Measurements from ENCODE around the gene SCN9A.
"Not testable (repeated sequence)": the region's sequence is repeated elsewhere in the genome, so short reads cannot be mapped to it uniquely, and the experiment has no call there.

The SCN9A gene

GRCh38 chr2:166375195-166375735 is 479 bp downstream of the SCN9A start:
- DNase-seq (ENCODE audit: low read depth in 2 of 3, low spot score in 1 of 3) = no peak

- DNase-seq (ENCODE audit: low read depth in 2 of 3, low spot score in 1 of 3) = no peak
These were observed 1.8 kb downstream of the SCN9A start for GRCh38 chr2:166373951-166374350.

GRCh38 chr2:166373539-166373938 is 2.2 kb downstream of the SCN9A start:
- DNase-seq (ENCODE audit: low read depth in 2 of 3, low spot score in 1 of 3) = no peak

- no peak for DNase-seq (ENCODE audit: low read depth in 2 of 3, low spot score in 1 of 3)
These were observed 2.6 kb downstream of the SCN9A start for GRCh38 chr2:166373105-166373504.

DNA sequence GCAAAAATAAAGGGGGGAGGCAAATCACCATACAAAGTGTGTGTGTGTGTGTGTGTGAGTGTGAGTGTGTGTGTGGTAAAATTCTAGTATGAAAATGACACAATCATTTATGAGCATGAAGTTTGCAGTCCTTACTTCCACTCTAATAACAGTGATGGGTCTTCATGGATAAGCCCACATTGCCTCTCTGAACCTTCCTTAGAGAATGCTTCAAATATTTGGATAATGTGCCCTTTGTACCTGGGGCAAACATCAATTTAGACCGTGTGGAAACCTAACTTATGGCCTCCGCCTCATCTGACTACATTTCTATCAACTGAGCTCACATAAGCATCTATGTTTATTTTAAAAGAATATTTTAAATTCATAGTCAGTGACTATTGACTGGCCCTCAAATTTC is 3.7 kb downstream of the SCN9A start:
- no peak for DNase-seq (ENCODE audit: low read depth in 2 of 3, low spot score in 1 of 3)

DNA sequence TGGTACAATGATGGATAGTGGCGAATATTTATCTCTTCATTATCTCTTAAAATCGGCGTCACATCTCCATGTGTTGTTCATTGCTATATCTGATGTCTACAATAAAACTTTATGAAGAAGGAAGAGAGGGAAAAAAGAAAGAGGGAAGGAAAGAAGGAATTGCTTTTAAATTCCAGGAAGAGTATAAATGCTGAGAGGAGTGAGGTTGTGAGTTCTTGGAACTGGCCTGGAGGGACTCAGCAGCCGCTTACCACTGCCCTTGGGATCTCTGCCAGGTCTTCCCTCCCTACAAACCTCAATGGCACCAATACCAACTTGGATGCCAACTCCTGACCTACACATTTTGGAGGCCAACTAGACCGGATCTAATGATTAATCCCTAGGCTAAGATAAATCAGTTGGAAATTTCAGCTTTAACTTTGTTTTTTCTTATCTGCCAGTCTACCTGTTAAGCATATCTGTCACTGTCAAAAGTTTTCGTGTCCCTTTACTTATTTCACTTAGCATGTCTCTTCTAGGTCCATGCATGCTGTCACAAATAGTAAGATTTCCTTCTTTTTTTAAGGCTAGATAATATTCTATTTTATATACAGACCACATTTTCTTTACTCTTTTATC is 9.8 kb downstream of the SCN9A start:
- DNase-seq (ENCODE audit: low read depth in 2 of 3, low spot score in 1 of 3) = no peak

DNA sequence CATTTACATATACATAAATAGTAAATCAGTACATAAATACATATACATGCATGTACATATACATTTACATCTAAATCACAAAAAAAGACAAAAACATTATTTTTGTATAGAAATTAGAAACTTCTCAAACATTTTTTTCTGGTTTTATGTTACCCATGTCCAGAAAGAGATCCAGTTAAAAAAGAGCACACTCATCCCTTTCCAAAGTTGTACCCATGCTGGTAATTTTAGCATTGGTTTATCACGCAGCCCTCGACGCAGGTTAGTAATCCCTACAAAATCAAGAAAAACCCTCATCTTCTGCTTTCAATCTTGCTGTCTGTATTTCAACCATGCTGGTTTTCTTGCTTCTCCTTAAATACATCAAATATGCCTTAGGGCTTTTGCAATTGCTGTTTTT is 10.5 kb downstream of the SCN9A start:
- no peak for DNase-seq (ENCODE audit: low read depth in 2 of 3, low spot score in 1 of 3)

DNA sequence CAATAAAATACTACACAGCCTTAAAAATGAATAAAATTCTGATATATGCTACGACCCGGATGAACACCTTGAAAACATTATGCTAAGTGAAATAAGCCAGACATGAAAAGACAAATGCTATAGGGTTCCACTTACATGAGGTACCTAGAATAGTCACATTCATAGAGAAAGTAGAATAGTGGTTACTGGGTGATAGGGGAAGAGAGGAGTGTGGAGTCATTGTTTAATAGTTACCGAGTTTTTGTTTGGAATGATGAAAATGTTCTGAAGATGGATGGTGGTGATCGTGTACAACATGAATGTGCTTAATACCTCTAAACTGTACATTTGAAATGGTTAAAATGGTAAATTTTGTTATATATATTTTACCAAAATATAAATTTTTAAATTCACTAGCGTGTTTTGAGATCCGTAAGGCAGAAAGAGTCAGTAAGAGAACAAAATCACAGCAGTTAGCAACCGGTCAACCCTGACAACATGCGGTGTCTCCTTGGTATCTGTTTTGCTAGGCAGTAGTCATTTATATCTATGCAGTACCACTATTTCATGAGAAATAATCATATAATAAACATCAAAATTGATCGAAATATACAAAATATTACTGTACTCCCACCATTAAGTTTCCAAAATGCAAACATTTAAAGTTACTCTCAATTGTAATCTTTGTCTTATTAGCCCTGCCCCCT is 11.1 kb downstream of the SCN9A start:
- DNase-seq (ENCODE audit: low read depth in 2 of 3, low spot score in 1 of 3) = no peak

GRCh38 chr2:166361351-166362153 is 14.2 kb downstream of the SCN9A start:
- DNase-seq (ENCODE audit: low read depth in 2 of 3, low spot score in 1 of 3) = no peak

DNA sequence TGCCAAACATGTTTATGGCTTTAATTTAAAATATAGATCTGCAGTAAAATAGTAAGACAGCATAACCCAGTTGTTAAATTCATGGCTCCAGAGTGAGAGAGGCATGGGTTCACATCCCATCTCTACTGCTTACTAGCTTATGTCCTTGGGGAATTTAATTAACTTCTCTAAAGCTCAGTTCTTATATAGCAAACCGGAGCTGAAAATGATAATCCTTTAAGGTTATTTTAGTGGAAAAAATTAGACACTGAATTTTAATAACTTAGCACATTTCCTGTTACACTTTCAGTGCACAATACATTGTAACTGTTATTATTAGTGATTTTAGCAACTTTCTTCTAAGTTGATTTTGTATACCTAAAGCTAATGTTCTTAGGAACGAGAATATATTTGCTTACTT is 14.8 kb downstream of the SCN9A start:
- no peak for DNase-seq (ENCODE audit: low read depth in 2 of 3, low spot score in 1 of 3)

GRCh38 chr2:166360426-166360825 is 15.3 kb downstream of the SCN9A start:
- no peak for DNase-seq (ENCODE audit: low read depth in 2 of 3, low spot score in 1 of 3)

- DNase-seq (ENCODE audit: low read depth in 2 of 3, low spot score in 1 of 3) = not testable (repeated sequence)
These were observed 17.8 kb downstream of the SCN9A start for GRCh38 chr2:166357950-166358321.

DNA sequence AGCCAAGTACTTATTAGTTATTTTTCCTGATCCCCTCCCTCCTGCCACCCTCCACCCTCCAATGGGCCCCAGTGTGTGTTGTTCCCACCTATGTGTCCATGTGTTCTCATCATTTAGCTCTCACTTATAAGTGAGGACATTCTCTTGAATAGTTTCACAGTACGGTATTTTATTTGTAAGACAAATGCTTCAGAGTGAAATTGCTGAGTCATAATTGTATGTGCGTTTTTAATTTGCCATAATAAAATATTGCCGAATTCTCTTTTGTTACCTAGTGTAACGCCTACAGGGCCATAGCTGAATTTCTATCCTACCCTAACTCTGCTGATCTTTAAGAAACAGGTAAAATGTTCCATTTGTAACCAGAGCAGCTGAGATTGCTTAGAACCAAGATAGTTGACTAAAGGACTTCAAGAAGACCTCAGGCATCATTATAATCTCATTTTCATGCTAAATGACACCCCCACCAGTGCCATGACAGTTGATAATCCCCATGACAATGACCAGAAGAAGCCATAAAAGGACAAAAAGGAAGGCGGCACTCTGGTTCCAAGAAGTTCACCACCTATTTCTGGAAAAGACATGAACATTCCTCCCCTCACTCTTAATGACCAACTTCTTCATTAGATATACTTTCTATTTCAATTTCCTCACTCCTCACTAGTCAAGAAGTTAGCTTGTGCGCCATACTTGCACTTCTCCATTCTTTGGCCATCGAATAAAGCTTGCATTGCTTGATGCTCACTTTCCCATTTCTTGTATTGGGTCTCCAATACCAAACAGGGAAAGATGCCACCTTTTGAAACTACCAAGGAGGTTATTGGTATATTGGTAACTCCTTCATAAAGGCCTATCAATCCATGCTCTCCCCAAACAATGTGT is 18.4 kb downstream of the SCN9A start:
- DNase-seq (ENCODE audit: low read depth in 2 of 3, low spot score in 1 of 3) = no peak

DNA sequence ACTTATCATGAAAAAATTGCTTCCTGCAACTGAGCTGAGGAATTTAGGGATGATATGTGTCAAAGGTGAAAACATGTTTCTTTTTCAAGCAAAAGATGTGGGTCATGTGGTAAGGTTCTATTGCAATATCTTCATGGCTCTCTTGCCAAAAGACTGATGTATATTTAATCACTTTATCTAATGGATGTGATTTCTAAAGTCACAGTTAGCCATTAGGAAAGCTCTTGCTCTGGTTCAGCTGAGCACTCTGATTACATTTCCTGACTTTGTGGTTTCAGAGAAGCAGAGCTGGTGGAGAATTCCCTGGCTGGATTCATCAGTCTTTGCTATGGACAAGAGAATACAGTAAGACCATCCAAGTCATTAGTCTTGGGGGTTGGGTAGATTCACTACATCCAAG is 24.4 kb downstream of the SCN9A start:
- no peak for DNase-seq (ENCODE audit: low read depth in 2 of 3, low spot score in 1 of 3)

- no peak for DNase-seq (ENCODE audit: low read depth in 2 of 3, low spot score in 1 of 3)
These were observed 25.2 kb downstream of the SCN9A start for GRCh38 chr2:166350525-166350924.

DNA sequence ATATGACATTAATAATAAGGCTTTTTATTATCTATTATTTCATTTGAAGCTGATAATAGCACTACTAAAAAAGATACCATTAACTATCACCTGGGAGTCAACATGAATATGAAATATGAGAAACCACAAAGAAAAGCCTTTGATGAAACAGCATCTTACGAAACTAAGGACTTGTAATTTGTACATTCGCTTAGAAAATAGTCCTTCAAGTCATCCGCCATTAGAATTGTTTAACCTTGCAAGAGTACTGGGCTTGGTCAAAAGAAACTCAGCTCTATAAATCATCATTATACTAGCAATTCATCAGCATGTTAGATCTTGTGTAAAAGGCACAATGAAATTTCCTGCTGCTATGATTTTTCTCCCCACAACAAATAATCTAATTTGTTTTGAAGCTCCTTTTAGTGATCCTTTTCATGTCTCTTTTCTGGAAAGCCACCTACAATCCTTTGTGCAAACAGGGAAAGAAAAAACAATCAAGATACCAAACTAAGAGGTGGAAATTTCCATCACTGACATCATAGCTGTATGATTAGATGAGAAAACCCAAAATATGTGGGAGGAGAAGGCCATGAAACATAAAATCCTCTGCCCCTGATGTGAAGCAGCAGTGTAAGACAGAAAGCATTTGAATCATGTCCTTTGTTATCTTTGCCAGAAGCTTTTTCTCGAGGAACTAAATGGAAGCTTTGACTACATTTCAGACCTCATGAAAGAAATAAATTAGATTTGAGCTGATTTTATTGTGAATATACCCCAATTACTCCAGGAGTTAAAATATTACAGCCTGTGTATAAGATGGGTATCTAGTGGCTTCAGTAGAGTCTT is 31.2 kb downstream of the SCN9A start:
- no peak for DNase-seq (ENCODE audit: low read depth in 2 of 3, low spot score in 1 of 3)

DNA sequence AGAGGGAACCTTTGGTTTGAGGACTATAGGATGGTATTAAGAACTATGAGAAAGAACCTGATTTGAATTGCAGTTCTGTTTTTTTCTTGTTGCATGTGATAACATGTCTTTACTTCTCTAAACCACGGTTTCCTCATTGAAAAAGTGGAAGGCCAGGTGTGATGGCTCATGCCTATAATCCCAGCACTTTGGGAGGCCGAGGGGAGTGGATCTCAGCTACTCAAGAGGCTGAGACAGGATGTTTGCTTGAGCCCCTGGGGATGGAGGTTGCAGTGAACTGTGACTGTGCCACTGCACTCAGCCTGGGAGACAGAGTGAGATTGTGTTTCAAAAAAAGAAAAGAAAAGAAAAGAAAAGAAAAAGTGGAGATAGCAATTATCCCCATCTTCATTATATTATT is 32.3 kb downstream of the SCN9A start:
- DNase-seq (ENCODE audit: low read depth in 2 of 3, low spot score in 1 of 3) = no peak

DNA sequence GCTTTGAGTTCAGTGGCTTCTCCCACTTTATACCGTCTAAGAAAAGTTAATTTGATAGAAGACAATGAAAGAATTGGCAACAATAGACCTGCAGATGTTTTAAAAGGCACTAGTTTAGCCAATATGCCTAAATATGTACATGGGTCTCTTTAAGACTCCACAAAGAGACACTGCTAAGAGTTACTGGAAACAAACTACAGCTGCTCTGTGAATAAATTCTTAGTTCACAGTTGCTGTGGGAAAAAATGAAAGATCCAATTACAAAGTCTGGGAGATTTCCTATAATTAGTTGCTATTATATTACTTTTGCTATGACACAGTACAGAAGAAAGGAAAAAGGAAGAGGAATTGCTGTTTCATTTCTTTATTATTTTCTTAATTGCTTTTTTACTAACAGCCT is 34.3 kb downstream of the SCN9A start:
- DNase-seq (ENCODE audit: low read depth in 2 of 3, low spot score in 1 of 3) = no peak

DNA sequence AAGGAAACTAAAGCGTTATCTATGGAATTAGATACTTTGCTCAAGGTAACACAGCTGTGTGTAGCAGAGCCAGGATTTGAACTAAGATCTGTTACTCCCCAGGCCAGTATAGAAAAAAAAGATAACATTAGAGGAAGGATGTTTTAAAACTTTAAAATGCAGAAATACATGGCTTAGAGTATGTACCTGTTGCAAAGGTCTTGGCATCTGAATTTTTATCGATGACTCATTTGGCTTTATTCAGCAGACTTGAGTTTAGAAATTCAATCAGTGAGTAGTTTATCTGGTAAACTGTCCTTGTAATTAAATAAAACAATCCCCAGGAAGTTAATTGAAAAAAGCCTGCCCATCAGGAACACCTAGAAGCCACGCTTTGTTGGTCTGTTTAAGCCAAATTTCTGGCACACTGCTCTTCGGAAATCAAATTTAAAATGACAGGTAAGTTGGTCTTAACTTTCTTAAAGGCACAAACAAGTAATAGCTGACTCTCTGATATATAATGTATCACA is 36.9 kb downstream of the SCN9A start:
- DNase-seq (ENCODE audit: low read depth in 2 of 3, low spot score in 1 of 3) = no peak

DNA sequence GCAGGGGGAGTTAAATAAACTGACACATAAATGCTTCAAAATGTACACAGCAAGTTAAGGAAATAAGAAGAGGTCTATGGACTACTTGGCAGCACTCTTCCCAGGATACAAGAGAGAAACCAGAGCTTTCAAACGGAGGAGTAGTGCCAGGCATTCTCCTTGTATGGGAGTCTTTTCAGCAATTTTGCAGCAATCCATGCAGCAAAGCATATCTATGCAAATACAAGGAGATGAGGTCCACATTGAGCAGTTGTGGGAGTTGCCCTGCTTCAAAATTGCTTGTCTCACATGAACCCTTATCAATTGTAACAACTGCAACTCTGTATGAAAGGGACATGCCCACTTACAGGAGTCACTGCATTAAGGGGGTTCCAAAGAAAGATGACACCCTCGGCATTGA is 37.8 kb downstream of the SCN9A start:
- DNase-seq (ENCODE audit: low read depth in 2 of 3, low spot score in 1 of 3) = no peak
